ENCODE data around the gene DIRAS1. TPM values are rescaled to one million over a fixed set of nuclear protein-coding genes. Genes with fewer than 3 reads are reported as not detected.

DIRAS1 gene
- total and polyA plus RNA-seq, 2 donors (not counting 1 experiment from before 2014, with no cell fraction given), result 5.2 to 19.0 TPM

- H2AFZ ChIP-seq (ENCODE audit: low read length), result no peak overlapping the region
- no peak overlapping the region for H3K4me2 ChIP-seq (ENCODE audit: extremely low read depth, insufficient read depth, low read length)
- TF ChIP-seq EZH2 (IDR thresholded peaks at IDR 0.05; ENCODE audit: low read length, missing control alignments), result peak; percentile 21
- TF ChIP-seq, protein P1, sequence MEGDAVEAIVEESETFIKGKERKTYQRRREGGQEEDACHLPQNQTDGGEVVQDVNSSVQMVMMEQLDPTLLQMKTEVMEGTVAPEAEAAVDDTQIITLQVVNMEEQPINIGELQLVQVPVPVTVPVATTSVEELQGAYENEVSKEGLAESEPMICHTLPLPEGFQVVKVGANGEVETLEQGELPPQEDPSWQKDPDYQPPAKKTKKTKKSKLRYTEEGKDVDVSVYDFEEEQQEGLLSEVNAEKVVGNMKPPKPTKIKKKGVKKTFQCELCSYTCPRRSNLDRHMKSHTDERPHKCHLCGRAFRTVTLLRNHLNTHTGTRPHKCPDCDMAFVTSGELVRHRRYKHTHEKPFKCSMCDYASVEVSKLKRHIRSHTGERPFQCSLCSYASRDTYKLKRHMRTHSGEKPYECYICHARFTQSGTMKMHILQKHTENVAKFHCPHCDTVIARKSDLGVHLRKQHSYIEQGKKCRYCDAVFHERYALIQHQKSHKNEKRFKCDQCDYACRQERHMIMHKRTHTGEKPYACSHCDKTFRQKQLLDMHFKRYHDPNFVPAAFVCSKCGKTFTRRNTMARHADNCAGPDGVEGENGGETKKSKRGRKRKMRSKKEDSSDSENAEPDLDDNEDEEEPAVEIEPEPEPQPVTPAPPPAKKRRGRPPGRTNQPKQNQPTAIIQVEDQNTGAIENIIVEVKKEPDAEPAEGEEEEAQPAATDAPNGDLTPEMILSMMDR (conservative IDR thresholded peaks at IDR 0.05 in 1 of 2, IDR thresholded peaks at IDR 0.05 in 1 of 2; ENCODE audit: low read depth in 1 of 2, low read length in 2 of 2), result no peak
- no peaks in the 10 kb centered on the region for H4K20me1 ChIP-seq (ENCODE audit: control insufficient read depth, extremely low read depth, insufficient read depth, low read length)
- H3K4me1 ChIP-seq (ENCODE audit: control insufficient read depth, extremely low read depth, insufficient read depth, low read length), result no peaks in the 10 kb centered on the region
- no peaks in the 10 kb centered on the region for H3K36me3 ChIP-seq (ENCODE audit: control insufficient read depth, insufficient read depth, low read length)
- H3K4me3 ChIP-seq (replicated peaks in 1 of 4; ENCODE audit: control extremely low read depth in 1 of 4, insufficient read depth in 1 of 4, low read depth in 3 of 4, low read length in 4 of 4), result no peak overlapping the region
- H3K9me3 ChIP-seq (ENCODE audit: control insufficient read depth, insufficient read depth, low read depth, low read length), result no peaks in the 10 kb centered on the region
- no peak for DNase-seq (ENCODE audit: low read depth in 2 of 2)
- H3K9ac ChIP-seq (ENCODE audit: insufficient read depth, low read length), result no peak overlapping the region
- H3K79me2 ChIP-seq (ENCODE audit: control insufficient read depth, insufficient read depth, low read length), result no peaks in the 10 kb centered on the region
- H3K27ac ChIP-seq (ENCODE audit: insufficient read depth, low read length), result no peak overlapping the region
- peaks cover 11% of the 10 kb centered on the region for H3K27me3 ChIP-seq (ENCODE audit: control insufficient read depth, insufficient read depth, low read length)
These were observed 20.4 kb downstream of the DIRAS1 start for GRCh38 chr19:2700660-2701360.

DNA sequence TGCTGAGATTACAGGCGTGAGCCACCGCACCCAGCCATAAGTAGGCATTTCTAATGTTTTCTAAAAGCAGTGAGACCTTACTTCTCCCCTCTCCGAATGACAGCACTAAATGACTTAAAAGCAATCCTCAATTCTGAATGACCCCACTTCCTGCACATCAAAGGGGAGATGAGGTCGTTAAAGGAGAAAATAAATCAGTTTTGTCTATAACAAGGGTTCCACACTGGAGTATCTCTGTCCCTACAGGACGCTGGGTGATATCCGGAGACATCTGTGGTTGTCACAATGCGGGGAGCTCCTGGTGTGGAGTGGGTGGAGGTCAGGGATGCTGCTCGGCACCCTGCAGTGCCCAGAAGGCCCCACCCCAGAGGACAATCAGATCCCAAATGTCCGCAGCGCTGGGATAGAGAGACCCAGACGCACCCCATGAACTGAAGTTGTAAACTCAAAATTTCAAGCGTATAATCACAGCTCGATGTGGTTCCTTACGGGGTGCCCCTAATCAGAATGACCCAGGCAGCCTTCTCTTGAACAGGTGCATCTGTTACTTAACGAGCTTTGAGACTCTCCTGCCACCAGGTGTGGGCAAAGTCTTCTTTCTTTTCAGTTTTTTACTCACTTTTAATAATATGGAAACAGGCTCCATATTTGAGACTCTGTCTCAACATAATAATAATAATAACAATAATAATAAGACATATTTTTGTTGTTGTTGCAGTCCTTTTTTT is 21.6 kb downstream of the DIRAS1 start:
- DNase-seq (ENCODE audit: low read depth in 2 of 2), result no peak
- Histone ChIP-seq H3K79me2 (ENCODE audit: control insufficient read depth, insufficient read depth, low read length) (no peaks in the 10 kb centered on the region), H2AFZ (ENCODE audit: low read length) (no peak overlapping the region), H3K9me3 (ENCODE audit: control insufficient read depth, insufficient read depth, low read depth, low read length) (no peaks in the 10 kb centered on the region), H3K4me3 (replicated peaks in 1 of 4; ENCODE audit: control extremely low read depth in 1 of 4, insufficient read depth in 1 of 4, low read depth in 3 of 4, low read length in 4 of 4) (no peak overlapping the region), H3K27me3 (ENCODE audit: control insufficient read depth, insufficient read depth, low read length) (peaks cover 11% of the 10 kb centered on the region), H4K20me1 (ENCODE audit: control insufficient read depth, extremely low read depth, insufficient read depth, low read length) (no peaks in the 10 kb centered on the region), H3K4me2 (ENCODE audit: extremely low read depth, insufficient read depth, low read length) (no peak overlapping the region), H3K27ac (ENCODE audit: insufficient read depth, low read length) (no peak overlapping the region), H3K4me1 (ENCODE audit: control insufficient read depth, extremely low read depth, insufficient read depth, low read length) (no peaks in the 10 kb centered on the region), H3K36me3 (ENCODE audit: control insufficient read depth, insufficient read depth, low read length) (no peaks in the 10 kb centered on the region), H3K9ac (ENCODE audit: insufficient read depth, low read length) (no peak overlapping the region)
- TF ChIP-seq EZH2 (IDR thresholded peaks at IDR 0.05; ENCODE audit: low read length, missing control alignments), result no peak
- TF ChIP-seq, protein P1 (conservative IDR thresholded peaks at IDR 0.05 in 1 of 2, IDR thresholded peaks at IDR 0.05 in 1 of 2; ENCODE audit: low read depth in 1 of 2, low read length in 2 of 2), result no peak

GRCh38 chr19:2694196-2694595 is 27.0 kb downstream of the DIRAS1 start:
- H3K9me3 ChIP-seq (ENCODE audit: control insufficient read depth, insufficient read depth, low read depth, low read length), result no peaks in the 10 kb centered on the region
- no peaks in the 10 kb centered on the region for H3K4me1 ChIP-seq (ENCODE audit: control insufficient read depth, extremely low read depth, insufficient read depth, low read length)

More at GRCh38 chr19:2694196-2694595, 27.0 kb downstream of the DIRAS1 start:
- Histone ChIP-seq H4K20me1 (ENCODE audit: control insufficient read depth, extremely low read depth, insufficient read depth, low read length) (no peaks in the 10 kb centered on the region), H3K4me3 (replicated peaks in 1 of 4; ENCODE audit: control extremely low read depth in 1 of 4, insufficient read depth in 1 of 4, low read depth in 3 of 4, low read length in 4 of 4) (no peak overlapping the region), H3K79me2 (ENCODE audit: control insufficient read depth, insufficient read depth, low read length) (no peaks in the 10 kb centered on the region), H3K27ac (ENCODE audit: insufficient read depth, low read length) (no peak overlapping the region), H3K36me3 (ENCODE audit: control insufficient read depth, insufficient read depth, low read length) (no peaks in the 10 kb centered on the region), H3K4me2 (ENCODE audit: extremely low read depth, insufficient read depth, low read length) (no peak overlapping the region), H3K27me3 (ENCODE audit: control insufficient read depth, insufficient read depth, low read length) (peaks cover 3% of the 10 kb centered on the region), H3K9ac (ENCODE audit: insufficient read depth, low read length) (no peak overlapping the region), H2AFZ (ENCODE audit: low read length) (no peak overlapping the region)
- no peak for DNase-seq (ENCODE audit: low read depth in 2 of 2)
- TF ChIP-seq EZH2 (IDR thresholded peaks at IDR 0.05; ENCODE audit: low read length, missing control alignments), result no peak
- TF ChIP-seq, protein P1 (conservative IDR thresholded peaks at IDR 0.05 in 1 of 2, IDR thresholded peaks at IDR 0.05 in 1 of 2; ENCODE audit: low read depth in 1 of 2, low read length in 2 of 2), result no peak

All from fibroblast of lung (primary cell).